Measurements from ENCODE around the gene NOD1.

The NOD1 gene

DNA sequence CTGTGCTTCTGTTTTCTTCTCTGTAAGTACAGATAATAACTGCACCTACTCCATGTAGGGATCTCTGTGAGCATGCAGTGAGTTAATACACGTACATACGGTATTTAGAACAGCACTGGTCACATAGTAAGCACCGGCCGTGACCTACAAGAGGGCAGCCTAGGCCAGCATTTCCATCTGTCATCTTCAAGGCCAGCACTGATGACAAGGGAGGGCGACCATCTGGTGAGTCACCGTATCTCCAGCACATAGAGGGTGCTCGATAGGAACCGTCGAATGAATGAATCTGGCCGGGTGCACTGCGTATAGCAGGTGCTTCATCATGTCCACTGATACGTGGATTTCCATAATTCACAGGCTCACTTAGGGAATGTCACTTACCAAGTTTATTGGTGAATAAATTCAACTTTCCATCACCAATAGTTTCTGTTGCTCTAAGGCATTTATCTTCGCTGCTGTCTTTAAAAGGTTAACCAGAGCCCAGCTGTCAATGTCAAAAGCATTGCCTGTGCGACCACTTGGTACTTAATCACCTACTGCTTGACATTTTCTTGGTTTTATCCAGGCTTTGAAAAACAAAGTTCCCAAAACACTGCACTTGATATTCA is 8.3 kb downstream of the NOD1 start:
- peak; percentile 10 for DNase-seq

DNA sequence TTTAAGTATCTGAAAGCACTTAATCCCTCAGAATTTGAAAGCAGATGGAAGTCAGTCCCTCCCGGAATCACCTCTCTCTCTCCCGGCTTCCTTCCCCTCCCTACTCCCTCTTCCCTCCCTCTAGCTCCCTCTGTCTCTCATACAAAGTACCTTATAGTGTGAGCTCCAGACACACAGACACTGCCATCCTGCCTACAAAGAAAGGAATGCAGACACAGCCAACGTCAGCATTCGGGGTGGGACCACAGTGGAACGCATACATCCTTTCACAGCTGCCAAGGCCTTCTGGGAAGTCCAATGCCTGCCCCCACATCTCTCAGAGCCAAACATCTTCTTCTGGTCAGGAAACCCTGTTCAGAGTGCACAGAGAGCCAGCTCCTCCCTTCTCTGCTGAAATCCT is 9.3 kb downstream of the NOD1 start:
- DNase-seq, result peak; percentile 12

DNA sequence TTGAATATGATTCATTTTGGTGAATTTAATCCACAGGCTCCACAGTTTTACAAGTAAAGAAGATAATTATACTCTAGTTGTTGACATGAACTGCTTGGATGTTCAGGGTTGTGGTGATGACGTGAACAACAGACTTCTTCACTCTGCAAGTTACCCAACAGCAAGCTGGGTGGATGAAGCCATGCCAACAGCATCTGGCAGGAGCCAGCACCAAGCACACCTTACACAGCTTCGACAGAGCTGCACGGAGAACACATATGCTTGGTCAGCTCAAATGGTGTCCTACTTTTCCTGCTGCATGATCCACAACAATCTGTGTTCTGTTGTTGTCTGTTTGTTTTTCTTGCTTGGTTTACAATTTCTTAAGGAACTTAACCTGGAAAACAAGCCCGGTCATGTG is 9.8 kb downstream of the NOD1 start:
- no peak for DNase-seq

DNA sequence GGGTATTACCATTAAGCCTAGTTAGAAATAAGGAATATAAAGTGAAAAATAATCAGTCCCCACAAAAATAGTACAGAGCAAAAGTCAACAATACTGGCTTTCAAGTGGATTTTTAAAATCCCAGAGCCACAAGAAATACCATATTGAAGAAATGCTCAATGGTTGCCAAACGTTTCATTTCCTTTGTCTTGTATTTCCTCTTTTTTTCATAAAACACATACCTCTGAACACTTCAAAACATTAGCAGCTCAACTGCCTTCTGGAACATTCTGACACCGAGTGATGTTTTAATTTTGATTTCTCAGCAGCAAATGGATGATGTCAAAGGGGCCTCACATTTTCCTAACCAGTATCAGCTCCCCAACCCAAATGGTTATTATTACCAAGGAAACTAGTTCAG is 10.5 kb downstream of the NOD1 start:
- peak; percentile 46 for DNase-seq

DNA sequence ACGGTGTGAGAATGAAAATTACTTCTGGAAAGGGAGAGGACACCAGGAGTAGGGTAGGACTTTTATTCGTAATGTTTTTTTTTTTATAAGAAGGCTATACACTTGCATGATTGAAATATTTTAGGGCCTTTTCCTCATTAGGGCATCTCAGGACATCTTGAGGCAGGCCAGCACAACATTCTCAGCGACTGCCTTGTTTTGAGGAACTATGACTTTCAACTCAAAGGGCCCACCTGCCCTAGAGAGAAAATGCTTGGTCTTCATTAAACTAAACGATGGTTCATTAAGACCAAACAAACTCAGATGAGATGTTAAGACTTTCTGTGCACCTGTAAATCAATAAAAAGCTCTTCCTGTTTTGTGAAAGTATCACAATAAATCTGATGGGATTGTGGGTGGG is 11.3 kb downstream of the NOD1 start:
- DNase-seq, result no peak

DNA sequence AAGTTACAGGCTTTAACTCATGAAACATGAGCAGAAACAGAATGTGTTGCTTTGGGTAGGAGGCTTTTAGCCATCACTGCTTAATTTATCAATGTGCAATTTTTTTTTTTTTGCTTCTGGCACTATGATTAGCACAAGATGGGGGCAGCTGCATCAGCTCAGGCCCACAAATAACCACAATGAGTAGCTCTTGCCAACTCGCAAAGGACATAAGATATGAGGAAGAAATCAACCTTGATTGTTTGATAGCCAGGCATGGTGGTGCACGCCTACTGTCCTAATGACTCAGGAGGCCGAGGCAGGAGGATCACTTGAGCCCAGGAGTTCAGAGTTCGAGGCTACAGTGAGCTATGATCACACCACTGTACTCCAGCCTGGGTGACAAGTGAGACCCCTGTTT is 12.3 kb downstream of the NOD1 start:
- peak; percentile 81 for DNase-seq

DNA sequence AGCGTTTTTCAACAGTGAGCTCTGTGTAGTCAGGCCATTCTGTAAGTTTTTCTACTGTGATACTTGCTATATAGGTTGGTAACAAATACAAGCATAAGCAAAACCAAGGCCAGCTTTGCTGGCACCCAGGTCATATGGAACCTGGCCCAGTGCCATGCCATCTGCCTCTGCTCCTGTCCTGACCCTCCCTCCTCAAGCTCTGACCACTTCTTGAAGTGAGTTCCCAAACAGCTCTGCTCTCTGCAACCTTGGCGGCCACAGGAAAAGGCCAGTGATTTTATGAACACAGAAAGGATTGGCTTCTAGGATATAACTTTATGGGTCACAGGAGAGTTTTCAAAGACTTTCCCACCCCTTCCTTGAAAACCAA is 12.8 kb downstream of the NOD1 start:
- no peak for DNase-seq

DNA sequence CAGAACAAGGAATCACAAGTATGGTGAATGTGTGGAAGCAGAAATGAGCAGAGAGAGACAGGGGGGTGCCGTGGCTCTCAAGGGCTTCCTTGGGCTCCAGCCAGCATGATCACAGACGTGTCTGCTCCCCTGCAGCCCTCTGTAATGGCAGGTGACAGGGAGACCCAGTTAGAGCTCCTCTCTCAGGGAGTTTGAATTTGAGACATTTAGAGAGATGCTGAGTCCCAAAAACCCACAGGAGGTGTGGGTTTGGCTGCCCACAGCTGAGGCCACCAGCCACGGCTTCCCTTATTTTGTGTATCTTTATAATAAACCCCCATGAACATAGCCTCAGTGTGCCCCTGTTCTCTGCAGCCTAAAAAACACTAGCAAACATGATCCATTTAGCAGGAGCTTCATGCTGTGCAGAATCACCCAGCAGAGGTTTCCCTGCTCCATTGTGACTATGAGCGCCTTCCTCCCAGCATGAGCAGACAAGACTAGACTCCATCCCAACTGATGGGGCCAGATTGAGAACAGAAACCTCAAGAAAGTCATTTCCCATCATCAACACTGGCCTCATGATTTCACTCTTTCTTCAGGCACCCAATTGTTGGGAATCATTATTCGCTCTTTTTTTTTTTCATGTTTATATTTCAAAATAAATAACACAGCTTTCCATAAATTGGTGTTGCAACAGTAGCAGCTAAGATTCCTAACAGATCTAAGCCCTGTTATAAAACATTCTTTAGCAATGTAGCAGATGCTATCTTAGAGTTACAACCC is 13.4 kb downstream of the NOD1 start:
- DNase-seq, result no peak

DNA sequence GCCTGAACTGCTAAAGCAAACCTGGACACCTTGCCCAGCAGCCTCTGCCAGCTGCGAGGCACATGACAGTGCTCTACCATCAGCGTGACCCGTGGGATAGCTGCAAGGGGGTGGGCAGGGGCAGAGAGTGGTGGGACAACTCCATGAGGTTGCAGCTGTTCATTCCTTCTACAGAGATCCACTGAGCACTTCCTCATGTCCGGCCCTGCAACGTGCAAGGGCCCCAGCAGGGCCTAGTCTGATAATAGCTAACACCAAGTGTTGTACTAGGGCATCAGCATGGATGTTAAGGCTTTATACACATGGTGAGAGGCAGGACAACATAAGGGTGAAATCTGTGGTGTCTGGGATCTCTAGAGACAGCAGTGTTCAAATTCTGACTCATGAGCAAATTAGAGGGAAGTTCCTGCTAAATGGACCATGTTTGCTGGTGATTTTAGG is 14.3 kb downstream of the NOD1 start:
- DNase-seq, result no peak

DNA sequence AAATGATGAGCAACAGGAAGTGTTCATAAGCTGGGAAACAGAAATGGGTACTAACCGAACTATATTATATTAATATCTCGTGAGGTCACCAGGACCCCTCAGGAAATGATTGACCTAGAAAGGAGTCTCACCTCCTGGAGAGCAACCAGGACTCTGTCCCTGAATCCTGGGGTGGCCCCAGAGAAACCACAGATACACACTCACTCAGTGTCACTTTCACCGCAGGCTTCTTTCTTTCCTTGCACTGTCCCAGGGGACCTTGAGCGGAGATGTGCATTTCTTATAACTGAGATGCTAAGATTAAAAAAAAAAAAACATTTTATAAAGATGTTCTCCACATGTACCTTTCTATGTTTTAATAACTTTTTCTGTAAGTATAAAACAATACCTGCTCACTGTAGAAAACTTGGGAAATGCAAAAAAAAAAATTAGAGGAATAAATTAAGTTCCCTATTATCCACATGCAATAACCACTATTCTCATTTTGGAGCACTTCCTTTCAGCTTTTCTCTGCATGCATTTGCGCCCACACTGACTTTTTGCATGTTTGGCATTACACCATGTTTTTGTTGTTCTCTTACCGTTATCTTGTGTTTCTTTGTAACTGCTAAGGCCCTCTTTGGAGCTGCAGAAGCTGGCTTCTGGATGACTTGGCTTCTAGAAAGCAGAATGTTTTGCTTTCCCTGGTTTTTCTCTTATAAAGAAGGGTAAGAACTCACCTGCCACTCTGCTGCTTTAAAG is 15.0 kb downstream of the NOD1 start:
- DNase-seq, result no peak

DNA sequence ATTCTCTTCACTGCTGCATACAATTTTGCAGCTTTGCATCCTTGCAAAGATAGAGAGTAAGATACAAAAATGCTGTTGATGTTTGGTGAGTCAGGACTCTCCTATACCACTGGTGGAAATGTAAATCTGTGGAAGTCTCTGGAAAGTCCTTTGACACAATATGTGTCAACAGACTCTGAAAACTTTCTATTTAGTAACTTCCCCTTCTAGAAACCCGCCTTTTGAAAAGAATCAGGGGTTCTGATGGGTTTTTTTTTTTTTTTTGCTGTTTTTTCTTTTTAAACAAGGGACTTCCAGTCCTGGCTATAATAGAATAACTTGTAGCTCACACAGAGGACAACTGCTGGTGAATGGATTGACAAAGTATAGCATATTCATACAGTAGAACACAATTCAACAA is 16.4 kb downstream of the NOD1 start:
- DNase-seq, result no peak

DNA sequence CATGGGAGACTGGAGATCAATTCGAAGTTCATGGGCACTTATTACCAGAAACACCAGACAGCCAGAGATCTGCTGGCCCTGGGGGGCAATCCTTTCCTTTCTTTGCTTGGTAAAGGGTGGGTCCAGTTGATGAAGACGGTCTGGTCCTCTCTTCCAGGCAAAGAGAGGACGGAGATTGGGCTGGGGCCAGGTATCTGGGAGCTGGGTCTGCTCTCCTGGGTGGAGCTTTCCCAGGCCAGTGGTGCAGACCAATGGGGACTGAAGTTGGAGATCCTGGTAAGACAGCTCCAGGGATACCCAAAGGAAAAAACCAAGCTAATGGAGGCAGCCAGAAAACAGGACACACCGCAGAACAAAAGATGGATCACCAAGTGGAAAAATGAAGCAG is 18.3 kb downstream of the NOD1 start:
- DNase-seq, result no peak

DNA sequence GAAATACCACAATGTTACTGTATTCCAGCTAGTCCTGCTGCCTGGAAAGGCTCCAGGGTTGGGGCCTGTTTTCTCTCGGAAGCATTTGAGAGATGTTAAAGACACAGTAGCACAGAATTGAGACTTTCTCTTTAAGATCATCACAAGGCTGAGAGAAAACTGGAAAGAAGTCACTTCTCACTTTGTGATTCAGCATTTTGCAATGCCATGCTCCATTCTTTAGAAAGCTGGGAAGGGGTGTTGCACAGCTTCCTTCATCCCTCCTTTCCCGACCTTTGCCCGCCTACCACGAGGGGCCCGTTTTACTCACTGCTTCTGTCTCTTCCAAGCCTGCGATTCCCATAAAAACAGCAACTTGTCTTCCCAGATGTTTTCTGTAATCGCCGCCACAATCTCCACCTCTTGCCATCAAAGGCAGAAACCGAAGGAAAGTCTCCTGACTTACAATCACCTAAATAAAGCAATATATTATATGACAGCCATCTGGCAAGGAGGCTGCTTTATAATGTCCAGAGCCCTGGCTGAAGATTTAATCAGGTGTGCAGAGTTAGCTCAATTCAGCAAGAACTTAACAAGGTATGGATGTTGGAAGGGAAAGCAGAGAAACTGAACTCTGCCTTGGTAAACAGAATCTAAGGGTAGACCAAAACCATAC is 18.9 kb downstream of the NOD1 start:
- DNase-seq, result no peak

DNA sequence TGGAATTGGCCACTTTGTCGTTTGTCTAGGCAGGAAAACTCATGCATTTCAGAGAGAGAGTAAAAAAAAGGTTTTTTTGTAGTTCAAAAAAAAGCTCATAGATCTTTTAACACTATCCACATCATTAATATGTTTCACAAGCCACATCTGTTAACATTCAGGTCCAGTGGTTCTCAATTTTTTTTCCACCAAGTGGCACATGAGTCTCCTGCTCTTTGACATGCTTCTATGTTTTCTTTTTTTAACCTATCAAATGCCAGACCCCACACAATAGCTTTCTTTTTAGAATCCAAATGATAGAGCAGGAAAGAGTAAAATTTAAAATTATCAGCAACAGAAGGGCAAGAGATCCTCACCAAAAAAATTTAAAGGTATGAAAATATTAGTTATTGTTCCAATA is 20.3 kb downstream of the NOD1 start:
- no peak for DNase-seq

DNA sequence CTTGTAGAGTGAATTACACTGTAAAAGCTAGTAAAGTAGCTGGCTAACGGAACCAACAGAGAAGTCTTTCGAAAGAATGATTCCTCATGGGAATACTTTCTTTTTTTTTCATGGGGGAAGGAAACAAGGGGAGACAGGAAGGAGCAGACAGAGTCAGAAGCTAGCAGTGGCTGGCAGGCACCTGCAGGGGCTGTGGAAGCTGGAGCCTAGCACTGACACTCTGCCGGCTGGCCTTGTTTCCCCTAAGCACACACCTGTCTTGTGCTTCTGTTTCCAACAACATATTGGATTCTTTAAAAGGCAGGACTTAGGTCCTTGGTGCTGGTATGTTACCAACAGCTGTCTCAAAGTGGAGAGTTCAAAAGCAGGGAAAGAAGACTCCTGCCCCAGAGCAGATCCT is 24.7 kb downstream of the NOD1 start:
- DNase-seq, result no peak

DNA sequence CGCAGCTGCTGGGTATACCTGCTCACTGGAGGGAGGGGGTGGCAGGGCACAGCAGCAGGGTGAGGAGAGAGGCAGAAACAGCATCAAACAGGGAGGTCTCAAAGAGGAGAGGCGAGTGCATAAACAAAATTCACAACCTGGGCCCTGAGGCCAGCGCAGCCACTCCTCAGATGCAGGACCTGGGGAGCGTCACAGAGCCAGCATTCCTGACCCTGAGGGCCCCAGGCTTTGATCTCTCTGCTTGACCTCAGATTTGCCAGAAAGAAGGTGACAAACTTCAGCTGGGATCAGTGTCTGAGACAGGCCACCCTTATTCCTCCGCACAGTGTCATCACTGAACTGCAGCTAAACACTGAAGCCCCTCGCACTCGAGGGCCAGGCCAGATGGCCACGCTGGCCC is 25.6 kb downstream of the NOD1 start:
- DNase-seq, result no peak

DNA sequence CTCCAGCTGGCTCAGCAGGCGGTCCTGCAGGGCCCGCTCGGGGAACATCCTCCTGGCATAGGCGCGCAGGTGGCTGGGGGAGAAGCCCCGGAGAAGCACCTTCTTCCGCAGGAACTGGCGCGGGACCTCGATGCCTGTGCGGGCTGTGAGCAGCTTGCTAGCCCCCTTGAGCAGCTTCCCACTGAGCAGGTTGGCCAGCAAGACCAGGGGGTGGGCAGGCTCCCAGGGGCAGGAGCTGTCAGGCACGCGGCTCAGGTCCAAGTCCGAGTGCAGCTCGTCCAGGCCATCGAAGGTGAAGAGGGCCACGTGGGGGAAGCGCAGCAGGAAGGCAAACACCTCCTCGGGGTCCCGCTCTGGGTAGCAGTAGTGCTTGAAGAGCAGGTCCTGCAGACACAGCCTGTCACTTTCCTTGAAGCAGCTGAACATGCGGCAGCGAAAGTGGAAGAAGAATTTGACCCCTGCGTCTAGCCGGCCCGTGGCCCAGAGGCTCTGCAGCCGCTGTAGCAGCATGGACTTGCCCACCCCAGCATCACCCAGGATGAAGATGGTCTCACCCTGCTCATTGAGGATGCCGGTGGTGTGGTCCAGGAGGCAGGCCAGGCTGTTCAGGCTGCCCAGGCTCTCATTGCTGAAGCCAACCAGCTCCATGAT is 26.2 kb downstream of the NOD1 start:
- no peak for DNase-seq

DNA sequence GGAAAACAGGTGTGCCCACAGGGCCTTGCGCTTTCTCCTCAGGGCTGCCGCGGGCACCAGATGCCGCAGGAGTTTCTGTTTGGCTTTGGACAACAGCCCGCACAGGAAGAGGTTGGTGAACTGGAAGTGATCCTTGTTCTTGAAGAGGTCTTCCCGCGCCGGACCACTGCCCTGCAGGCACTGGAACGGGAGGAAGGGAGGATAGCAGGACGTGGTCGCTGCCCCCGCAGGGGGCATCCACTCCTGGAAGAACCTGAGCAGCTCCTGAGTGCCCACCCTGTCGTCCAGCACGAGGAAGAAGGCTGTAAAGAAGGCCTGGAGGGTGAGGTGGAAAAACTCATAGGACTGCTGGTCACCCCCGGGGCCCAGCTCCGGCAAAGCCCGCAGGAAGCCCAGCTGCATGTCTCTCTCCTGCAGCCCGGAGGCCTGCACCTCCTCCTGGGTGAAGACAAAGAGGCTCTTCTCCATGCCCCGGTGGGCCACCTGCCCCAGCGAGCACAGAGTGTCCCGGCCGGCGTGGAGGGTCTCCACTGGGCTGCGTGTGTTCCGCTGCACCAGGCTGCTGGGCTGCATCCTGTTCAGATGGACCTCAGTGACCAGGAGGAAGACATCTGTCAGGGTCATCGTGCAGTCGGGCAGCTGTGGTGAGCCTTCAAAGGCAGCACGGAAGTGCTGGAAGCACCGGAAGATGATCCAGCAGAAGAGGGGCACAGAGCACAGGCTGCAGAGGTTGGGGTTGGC is 26.9 kb downstream of the NOD1 start:
- DNase-seq, result no peak

DNA sequence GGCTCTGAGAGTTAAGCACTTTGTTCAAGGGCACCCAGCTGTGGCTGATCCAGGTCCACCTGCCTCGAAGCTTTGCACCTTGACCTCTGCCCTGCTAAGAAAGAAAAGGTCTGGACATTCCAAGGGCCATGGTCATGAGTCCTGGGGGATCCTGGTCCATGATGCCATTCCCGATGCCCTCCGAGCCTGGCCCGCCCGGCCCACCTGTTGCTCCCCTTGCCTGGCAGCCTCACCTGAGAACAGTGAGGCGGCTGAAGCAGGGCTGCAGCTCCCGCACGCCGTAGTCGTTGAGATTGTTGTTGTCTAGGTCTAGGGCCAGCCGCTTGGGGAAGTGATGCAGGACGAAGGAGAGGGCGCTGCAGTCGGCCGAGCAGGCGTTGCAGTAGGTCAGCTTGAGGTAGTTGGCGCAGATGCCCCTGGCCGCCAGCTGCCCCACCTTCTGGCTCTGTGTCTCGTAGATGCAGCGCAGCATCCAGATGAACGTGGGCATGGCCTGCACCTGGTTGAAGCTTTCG is 27.5 kb downstream of the NOD1 start:
- DNase-seq, result no peak

DNA sequence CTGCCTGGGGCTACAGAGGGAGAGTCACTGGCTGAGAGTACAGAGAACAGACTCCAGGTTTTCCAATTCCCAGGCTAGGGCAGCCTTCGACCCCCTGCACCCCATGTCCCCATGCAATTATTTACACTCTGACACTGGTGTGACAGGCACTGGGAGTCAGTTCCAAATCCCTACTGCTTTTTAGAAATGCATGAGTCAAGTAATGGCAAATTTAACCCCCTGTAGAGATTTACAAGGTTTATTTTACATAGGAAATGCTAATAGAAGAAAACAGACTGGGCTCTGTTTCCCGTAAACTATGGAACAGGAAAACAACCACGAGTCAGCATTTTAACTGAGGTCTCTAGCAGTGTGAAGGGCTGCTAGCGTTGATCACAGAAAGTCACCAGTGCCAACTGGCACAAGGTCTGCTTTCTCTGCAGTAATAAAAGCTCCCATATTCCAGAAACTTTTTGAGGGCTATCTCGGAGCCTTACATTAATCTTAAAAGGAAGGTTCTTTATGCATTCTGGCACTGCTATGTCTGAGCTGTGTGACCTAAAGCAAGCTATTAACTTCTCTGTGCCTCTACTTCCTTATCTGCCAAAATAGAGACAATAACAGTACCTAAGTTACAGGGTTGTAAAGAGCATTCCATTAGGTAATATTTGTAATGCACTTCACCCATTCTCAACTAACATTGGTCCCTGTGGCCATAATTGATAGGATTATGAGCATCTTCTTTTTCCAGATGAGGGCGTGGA is 28.2 kb downstream of the NOD1 start:
- DNase-seq, result no peak

DNA sequence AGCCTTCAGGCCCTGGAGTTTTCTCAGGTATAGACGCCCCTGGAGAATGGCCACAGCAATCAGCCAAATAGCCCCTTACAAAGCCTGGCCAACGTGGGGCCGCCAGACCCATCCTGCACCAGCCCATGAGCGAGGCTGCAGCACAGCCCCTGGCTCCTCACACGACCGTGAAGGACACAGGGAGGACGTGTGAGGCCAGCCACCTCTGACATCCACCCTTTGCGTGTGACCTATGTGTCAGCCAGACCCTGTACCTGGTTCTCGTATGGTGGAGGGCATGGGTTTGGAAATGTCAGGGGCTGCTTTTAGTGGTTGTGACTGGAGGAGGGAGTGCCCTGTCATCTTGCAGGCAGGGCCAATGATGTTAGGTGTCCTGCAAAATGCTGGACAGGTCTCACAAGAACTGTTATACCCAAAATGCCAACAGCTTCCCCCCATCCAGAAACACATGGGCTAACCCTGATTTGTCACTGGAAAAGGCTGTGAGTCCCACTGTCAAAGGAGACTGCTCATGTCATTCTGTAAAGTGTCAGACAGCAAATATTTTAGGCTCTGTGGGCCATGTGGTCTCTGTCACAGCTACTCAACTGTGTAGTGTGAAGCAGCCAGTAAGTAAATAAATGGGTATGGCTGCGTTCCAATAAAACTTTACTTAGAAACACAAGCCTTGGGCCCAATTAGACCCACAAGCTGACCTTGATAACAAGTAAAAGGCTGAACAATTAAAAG is 30.0 kb downstream of the NOD1 start:
- no peak for DNase-seq
